A673 (cell line): Measurements from ENCODE around the gene MGLL.

ENCODE experiments used
- EZH2 ChIP-seq: fragments of 200-600 bp; sonication (generic); IDR thresholded peaks from 2 replicates; pipeline ENCODE4 v1.6.1; 2017; ENCODE audit warnings: borderline replicate concordance, low read depth, mild to moderate bottlenecking, mixed read lengths, antibody characterized with exemption, low read length; ENCODE audit not compliant: poor library complexity, severe bottlenecking
- TF ChIP-seq, protein P1 (sequence below): fragments of 300-800, 200-600 bp; sonication (generic); conservative IDR thresholded peaks from 2 replicates; pipeline ENCODE4 v1.5.1; 2017; ENCODE audit warnings: low read depth, mild to moderate bottlenecking, antibody characterized with exemption, low read length, moderate library complexity, mixed read lengths

- no peak for TF ChIP-seq EZH2
- TF ChIP-seq, protein P1, sequence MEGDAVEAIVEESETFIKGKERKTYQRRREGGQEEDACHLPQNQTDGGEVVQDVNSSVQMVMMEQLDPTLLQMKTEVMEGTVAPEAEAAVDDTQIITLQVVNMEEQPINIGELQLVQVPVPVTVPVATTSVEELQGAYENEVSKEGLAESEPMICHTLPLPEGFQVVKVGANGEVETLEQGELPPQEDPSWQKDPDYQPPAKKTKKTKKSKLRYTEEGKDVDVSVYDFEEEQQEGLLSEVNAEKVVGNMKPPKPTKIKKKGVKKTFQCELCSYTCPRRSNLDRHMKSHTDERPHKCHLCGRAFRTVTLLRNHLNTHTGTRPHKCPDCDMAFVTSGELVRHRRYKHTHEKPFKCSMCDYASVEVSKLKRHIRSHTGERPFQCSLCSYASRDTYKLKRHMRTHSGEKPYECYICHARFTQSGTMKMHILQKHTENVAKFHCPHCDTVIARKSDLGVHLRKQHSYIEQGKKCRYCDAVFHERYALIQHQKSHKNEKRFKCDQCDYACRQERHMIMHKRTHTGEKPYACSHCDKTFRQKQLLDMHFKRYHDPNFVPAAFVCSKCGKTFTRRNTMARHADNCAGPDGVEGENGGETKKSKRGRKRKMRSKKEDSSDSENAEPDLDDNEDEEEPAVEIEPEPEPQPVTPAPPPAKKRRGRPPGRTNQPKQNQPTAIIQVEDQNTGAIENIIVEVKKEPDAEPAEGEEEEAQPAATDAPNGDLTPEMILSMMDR: no peak
Observed at GRCh38 chr3:127759826-127760225, 62.5 kb downstream of the MGLL start.
